HepG2 (cell line): Measurements from ENCODE around the gene CH25H. TPM values are rescaled to one million over a fixed set of nuclear protein-coding genes. Genes with fewer than 3 reads are reported as not detected.
A peak's percentile ranks its signal among the peaks of the same experiment; 100 is the strongest.

Experiments used
- AFF4 ChIP-seq: sonication (generic); formaldehyde crosslinking; IDR thresholded peaks from 2 replicates; pipeline ENCODE4 v1.4.0; 2020; ENCODE audit warnings: missing genetic modification reagents
- E2F5 ChIP-seq: sonication (generic); formaldehyde crosslinking; conservative IDR thresholded peaks from 2 replicates; pipeline ENCODE4 v1.4.0; 2020; ENCODE audit warnings: missing genetic modification reagents
- HDAC1 ChIP-seq: sonication (generic); formaldehyde crosslinking; IDR thresholded peaks from 2 replicates; pipeline ENCODE4 v1.5.1; 2020; ENCODE audit warnings: mild to moderate bottlenecking, missing genetic modification reagents
- HNRNPUL1 ChIP-seq: fragments of 200-400 bp; formaldehyde crosslinking; IDR thresholded peaks from 2 replicates; pipeline ENCODE4 v1.6.1; 2017; ENCODE audit warnings: low read depth, mild to moderate bottlenecking, low read length, moderate library complexity
- KLF15 ChIP-seq: sonication (generic); formaldehyde crosslinking; IDR thresholded peaks from 2 replicates; pipeline ENCODE4 v1.8.1; 2023; ENCODE audit warnings: borderline replicate concordance, mild to moderate bottlenecking, inconsistent platforms, missing genetic modification reagents, mixed read lengths
- MYC ChIP-seq: sonication (generic); formaldehyde crosslinking; IDR thresholded peaks from 2 replicates; pipeline ENCODE4 v1.9.0; 2021; ENCODE audit warnings: missing genetic modification reagents, borderline replicate concordance
- PAF1 ChIP-seq: IDR thresholded peaks from 2 replicates; pipeline ENCODE4 v1.6.1; 2016; ENCODE audit warnings: missing genetic modification reagents, missing compliant biosample characterization
- SOX13 ChIP-seq, 3 experiments: fragments of 450-650 bp in 1 of 3; sonication (generic) in 1 of 3; formaldehyde crosslinking in 1 of 3; IDR thresholded peaks in 2 of 3; conservative IDR thresholded peaks in 1 of 3; 2 replicates each; pipeline versions ENCODE4 v1.5.0 to v1.6.1; 2016 to 2020; ENCODE audit warnings: antibody characterized with exemption in 1 of 3, mild to moderate bottlenecking in 1 of 3, missing compliant biosample characterization in 1 of 3, missing genetic modification reagents in 1 of 3, moderate library complexity in 1 of 3
- ZBTB33 ChIP-seq: sonication (generic); formaldehyde crosslinking; IDR thresholded peaks from 2 replicates; pipeline ENCODE4 v1.4.0; 2020; ENCODE audit warnings: missing genetic modification reagents
- ZBTB42 ChIP-seq: sonication (generic); formaldehyde crosslinking; IDR thresholded peaks from 2 replicates; pipeline ENCODE4 v1.5.0; 2020; ENCODE audit warnings: mild to moderate bottlenecking, missing genetic modification reagents
- ZNF431 ChIP-seq: sonication (generic); formaldehyde crosslinking; IDR thresholded peaks from 2 replicates; pipeline ENCODE4 v1.9.0; 2022; ENCODE audit warnings: missing genetic modification reagents, low read depth, mild to moderate bottlenecking, borderline replicate concordance
- ZNF713 ChIP-seq: sonication (generic); formaldehyde crosslinking; IDR thresholded peaks from 2 replicates; pipeline ENCODE4 v1.4.0; 2020; ENCODE audit warnings: mild to moderate bottlenecking, missing genetic modification reagents
- ZXDC ChIP-seq: sonication (generic); formaldehyde crosslinking; IDR thresholded peaks from 2 replicates; pipeline ENCODE4 v1.5.0; 2020; ENCODE audit warnings: mild to moderate bottlenecking, missing genetic modification reagents
- polyA plus RNA-seq, 8 experiments: library from polyadenylated mRNA; depleted of rRNA in 3 of 8; stranded (reverse) in 7 of 8; unstranded in 1 of 8; fragments of >200 nt; fragmentation: Illumina TruSeq in 4 of 8; extraction: Trizol in 4 of 8; gene quantifications; 2 replicates each; pipeline versions ENCODE4 v1.2.1 to v1.2.3, GENCODE V29; 2011 to 2016; ENCODE audit warnings: low read depth in 4 of 8, missing spikeins in 1 of 8, mixed read lengths in 1 of 8; ENCODE audit not compliant: insufficient read depth in 1 of 8
- total RNA-seq, 5 experiments: library from RNA; depleted of rRNA; stranded (reverse); fragments of >200 nt; fragmentation: Illumina TruSeq; extraction: Trizol; gene quantifications; 2 replicates each; pipeline ENCODE4 v1.2.3, GENCODE V29; 2016; ENCODE audit warnings: low read depth in 1 of 5

CH25H gene
- total and polyA plus RNA-seq, 2 of the 13 experiments (the other 11 are each of a cell fraction or from before 2014, with no cell fraction given): not detected

- 0 out of 2 replicates have a peak, but pooled peaks have one; percentile 30 for TF ChIP-seq AFF4 (CRISPR knock-in tag)
- TF ChIP-seq ZBTB42 (CRISPR knock-in tag): no peak
- TF ChIP-seq E2F5 (CRISPR knock-in tag): no peak
- TF ChIP-seq KLF15: no peak
- no peak for TF ChIP-seq ZNF713 (CRISPR knock-in tag)
- no peak for TF ChIP-seq ZBTB33
- TF ChIP-seq MYC (CRISPR knock-in tag): peak; percentile 10; the same call in 1 of the 2 replicates
- no peak for TF ChIP-seq ZXDC (CRISPR knock-in tag)
- TF ChIP-seq HDAC1 (CRISPR knock-in tag): peak; percentile 58; the same call in 1 of the 2 replicates
- TF ChIP-seq PAF1: no peak
- no peak for TF ChIP-seq ZNF431 (CRISPR knock-in tag)
- TF ChIP-seq SOX13 (IDR thresholded peaks at IDR 0.05): no peak
- no peak; a peak in 1 of 4 replicates for TF ChIP-seq SOX13 (CRISPR knock-in tag; conservative IDR thresholded peaks at IDR 0.05 in 1 of 2, IDR thresholded peaks at IDR 0.05 in 1 of 2)
- TF ChIP-seq HNRNPUL1: no peak
Observed at GRCh38 chr10:89251409-89252224, 44.5 kb upstream of the CH25H start, which contains the start of gene LIPA (continued).
